Breast epithelium (tissue), 3 donors: ENCODE data around the gene AZU1.

Experiments
- POLR2A ChIP-seq: fragments of 450-650 bp; IDR thresholded peaks from one replicate; pipeline ENCODE4 v1.6.1; 2016; ENCODE audit warnings: antibody characterized with exemption, mild to moderate bottlenecking, moderate library complexity
- POLR2AphosphoS5 ChIP-seq, 3 donors: sonication (generic); formaldehyde crosslinking; IDR thresholded peaks; one replicate each; pipeline ENCODE4 v1.6.1; 2017; ENCODE audit warnings: antibody characterized with exemption in 3 of 3
- TF ChIP-seq, protein P1 (sequence below), 3 donors: fragments of 450-650 bp; IDR thresholded peaks; one replicate each; pipeline ENCODE4 v1.5.1; 2016 to 2017; ENCODE audit warnings: antibody characterized with exemption in 3 of 3, mild to moderate bottlenecking in 3 of 3, moderate library complexity in 3 of 3

- TF ChIP-seq, protein P1, sequence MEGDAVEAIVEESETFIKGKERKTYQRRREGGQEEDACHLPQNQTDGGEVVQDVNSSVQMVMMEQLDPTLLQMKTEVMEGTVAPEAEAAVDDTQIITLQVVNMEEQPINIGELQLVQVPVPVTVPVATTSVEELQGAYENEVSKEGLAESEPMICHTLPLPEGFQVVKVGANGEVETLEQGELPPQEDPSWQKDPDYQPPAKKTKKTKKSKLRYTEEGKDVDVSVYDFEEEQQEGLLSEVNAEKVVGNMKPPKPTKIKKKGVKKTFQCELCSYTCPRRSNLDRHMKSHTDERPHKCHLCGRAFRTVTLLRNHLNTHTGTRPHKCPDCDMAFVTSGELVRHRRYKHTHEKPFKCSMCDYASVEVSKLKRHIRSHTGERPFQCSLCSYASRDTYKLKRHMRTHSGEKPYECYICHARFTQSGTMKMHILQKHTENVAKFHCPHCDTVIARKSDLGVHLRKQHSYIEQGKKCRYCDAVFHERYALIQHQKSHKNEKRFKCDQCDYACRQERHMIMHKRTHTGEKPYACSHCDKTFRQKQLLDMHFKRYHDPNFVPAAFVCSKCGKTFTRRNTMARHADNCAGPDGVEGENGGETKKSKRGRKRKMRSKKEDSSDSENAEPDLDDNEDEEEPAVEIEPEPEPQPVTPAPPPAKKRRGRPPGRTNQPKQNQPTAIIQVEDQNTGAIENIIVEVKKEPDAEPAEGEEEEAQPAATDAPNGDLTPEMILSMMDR (IDR thresholded peaks at IDR 0.05) = no peak
- TF ChIP-seq POLR2A = no peak
- no peak for TF ChIP-seq POLR2AphosphoS5 (IDR thresholded peaks at IDR 0.05)
Observed at GRCh38 chr19:848386-848921, 20.8 kb downstream of the AZU1 start.
